HS-27A (cell line): ENCODE data around the gene TSPAN17.
"Not testable (repeated sequence)": the region's sequence is repeated elsewhere in the genome, so short reads cannot be mapped to it uniquely, and the experiment has no call there.

Source experiments
- DNase-seq: peaks from one replicate; pipeline ENCODE4 v3.0.0-alpha.2; 2012; ENCODE audit warnings: low read depth, missing footprints

TSPAN17 gene

GRCh38 chr5:176647030-176647842, at the start of gene TSPAN17:
Gene TSPAN17 (plus strand): TSS chr5:176647484. CDS start chr5:176647616, 132 bp downstream.
- peak; percentile 79 for DNase-seq

GRCh38 chr5:176599749-176600430, 47.4 kb upstream of the TSPAN17 start:
- DNase-seq: not testable (repeated sequence)

GRCh38 chr5:176601901-176602482, 45.3 kb upstream of the TSPAN17 start:
- DNase-seq: no peak

GRCh38 chr5:176603091-176603490, 44.2 kb upstream of the TSPAN17 start:
- no peak for DNase-seq

- DNase-seq: no peak
These were observed 41.3 kb upstream of the TSPAN17 start for GRCh38 chr5:176606032-176606431.

GRCh38 chr5:176606875-176607274, 40.4 kb upstream of the TSPAN17 start:
- no peak for DNase-seq

GRCh38 chr5:176608142-176608705, 39.1 kb upstream of the TSPAN17 start:
- no peak for DNase-seq

- no peak for DNase-seq
These were observed 38.2 kb upstream of the TSPAN17 start for GRCh38 chr5:176608937-176609723.

- no peak for DNase-seq
These were observed 37.4 kb upstream of the TSPAN17 start, which contains the start of gene GPRIN1 for GRCh38 chr5:176609724-176610434. Gene GPRIN1 (minus strand): TSS chr5:176610156. CDS start chr5:176599834, 10,322 bp downstream.

- no peak for DNase-seq
These were observed 36.9 kb upstream of the TSPAN17 start for GRCh38 chr5:176610435-176610773.

GRCh38 chr5:176611435-176611834, 35.8 kb upstream of the TSPAN17 start:
- peak; percentile 9 for DNase-seq

GRCh38 chr5:176612008-176612407, 35.3 kb upstream of the TSPAN17 start:
- no peak for DNase-seq

GRCh38 chr5:176612855-176613254, 34.4 kb upstream of the TSPAN17 start:
- DNase-seq: no peak

GRCh38 chr5:176614805-176615478, 32.3 kb upstream of the TSPAN17 start:
- peak; percentile 12 for DNase-seq

GRCh38 chr5:176616511-176616910, 30.8 kb upstream of the TSPAN17 start:
- DNase-seq: no peak

GRCh38 chr5:176618783-176619182, 28.5 kb upstream of the TSPAN17 start:
- no peak for DNase-seq

- no peak for DNase-seq
These were observed 28.1 kb upstream of the TSPAN17 start for GRCh38 chr5:176619203-176619568.

- no peak for DNase-seq
These were observed 27.5 kb upstream of the TSPAN17 start for GRCh38 chr5:176619569-176620332.

GRCh38 chr5:176620333-176620981, 26.8 kb upstream of the TSPAN17 start:
- DNase-seq: no peak
